H1 (cell line): ENCODE data around the gene PRTN3.

Experiments
- CHD2 ChIP-seq: IDR thresholded peaks from 2 replicates; pipeline ENCODE4 v1.6.1; 2012; ENCODE audit warnings: low read length, improper control_type of control experiment
- GTF2F1 ChIP-seq: IDR thresholded peaks from 2 replicates; pipeline ENCODE4 v1.6.1; 2012; ENCODE audit warnings: low read depth, low read length, improper control_type of control experiment, borderline replicate concordance
- POLR2A ChIP-seq, 2 experiments: IDR thresholded peaks; 1 replicate in 1 of 2; 2 replicates in 1 of 2; pipeline ENCODE4 v1.6.1; 2011; ENCODE audit warnings: low read depth in 2 of 2, low read length in 2 of 2, mild to moderate bottlenecking in 2 of 2; ENCODE audit errors: control extremely low read depth in 1 of 2
- POLR2AphosphoS5 ChIP-seq: IDR thresholded peaks from 2 replicates; pipeline ENCODE4 v1.6.1; 2011; ENCODE audit warnings: low read depth, low read length
- RFX5 ChIP-seq: IDR thresholded peaks from 2 replicates; pipeline ENCODE4 v1.6.1; 2011; ENCODE audit warnings: low read depth, low read length, improper control_type of control experiment, borderline replicate concordance
- TF ChIP-seq, protein P1 (sequence below): IDR thresholded peaks from 2 replicates; pipeline ENCODE4 v1.6.1; 2012; ENCODE audit warnings: inconsistent platforms
- TF ChIP-seq, protein P2 (sequence below), 3 experiments: IDR thresholded peaks; 1 replicate in 2 of 3; 2 replicates in 1 of 3; pipeline versions ENCODE4 v1.5.1 to v1.6.1; 2011; ENCODE audit warnings: low read length in 3 of 3, mild to moderate bottlenecking in 3 of 3, inconsistent platforms in 2 of 3, low read depth in 1 of 3, moderate library complexity in 1 of 3; ENCODE audit not compliant: insufficient read depth in 1 of 3; ENCODE audit errors: control extremely low read depth in 1 of 3

DNA sequence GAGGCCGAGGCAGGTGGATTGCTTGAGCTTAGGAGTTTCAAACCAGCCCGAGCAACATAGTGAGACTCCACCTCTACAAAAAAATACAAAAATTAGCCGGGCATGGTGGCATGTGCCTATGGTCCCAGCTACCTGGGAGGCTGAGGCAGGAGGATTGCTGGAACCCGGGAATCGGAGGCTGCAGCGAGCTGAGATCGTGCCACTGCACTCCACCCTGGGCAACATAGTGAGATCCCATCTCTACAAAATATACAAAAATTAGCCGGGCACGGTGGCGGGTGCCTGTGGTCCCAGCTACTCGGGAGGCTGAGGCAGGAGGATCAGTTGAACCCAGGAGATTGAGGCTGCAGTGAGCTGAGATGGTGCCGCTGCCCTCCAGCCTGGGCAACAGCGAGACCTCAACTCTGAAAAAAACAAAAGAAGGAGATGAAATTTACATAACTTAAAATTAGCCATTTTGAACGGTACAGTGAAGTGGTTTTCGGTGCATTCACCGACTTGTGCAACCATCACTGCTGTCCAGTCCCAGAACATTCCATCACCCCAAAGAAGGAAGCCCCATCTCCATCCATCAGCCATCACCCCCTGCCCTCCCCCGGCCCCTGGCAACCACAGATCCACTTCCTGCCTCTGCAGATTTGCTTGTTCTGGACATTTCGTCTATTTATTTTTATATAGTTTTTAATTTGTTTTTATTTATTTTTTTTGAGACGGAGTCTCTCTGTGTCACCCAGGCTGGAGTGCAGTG, 14.7 kb upstream of the PRTN3 start:
- no peak for TF ChIP-seq POLR2A (IDR thresholded peaks at IDR 0.05; ENCODE audit: control extremely low read depth in 1 of 2, low read depth in 2 of 2, low read length in 2 of 2)
- no peak for TF ChIP-seq POLR2AphosphoS5
- TF ChIP-seq, protein P1, sequence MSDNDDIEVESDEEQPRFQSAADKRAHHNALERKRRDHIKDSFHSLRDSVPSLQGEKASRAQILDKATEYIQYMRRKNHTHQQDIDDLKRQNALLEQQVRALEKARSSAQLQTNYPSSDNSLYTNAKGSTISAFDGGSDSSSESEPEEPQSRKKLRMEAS = no peak
- no peak for TF ChIP-seq RFX5
- TF ChIP-seq, protein P2, sequence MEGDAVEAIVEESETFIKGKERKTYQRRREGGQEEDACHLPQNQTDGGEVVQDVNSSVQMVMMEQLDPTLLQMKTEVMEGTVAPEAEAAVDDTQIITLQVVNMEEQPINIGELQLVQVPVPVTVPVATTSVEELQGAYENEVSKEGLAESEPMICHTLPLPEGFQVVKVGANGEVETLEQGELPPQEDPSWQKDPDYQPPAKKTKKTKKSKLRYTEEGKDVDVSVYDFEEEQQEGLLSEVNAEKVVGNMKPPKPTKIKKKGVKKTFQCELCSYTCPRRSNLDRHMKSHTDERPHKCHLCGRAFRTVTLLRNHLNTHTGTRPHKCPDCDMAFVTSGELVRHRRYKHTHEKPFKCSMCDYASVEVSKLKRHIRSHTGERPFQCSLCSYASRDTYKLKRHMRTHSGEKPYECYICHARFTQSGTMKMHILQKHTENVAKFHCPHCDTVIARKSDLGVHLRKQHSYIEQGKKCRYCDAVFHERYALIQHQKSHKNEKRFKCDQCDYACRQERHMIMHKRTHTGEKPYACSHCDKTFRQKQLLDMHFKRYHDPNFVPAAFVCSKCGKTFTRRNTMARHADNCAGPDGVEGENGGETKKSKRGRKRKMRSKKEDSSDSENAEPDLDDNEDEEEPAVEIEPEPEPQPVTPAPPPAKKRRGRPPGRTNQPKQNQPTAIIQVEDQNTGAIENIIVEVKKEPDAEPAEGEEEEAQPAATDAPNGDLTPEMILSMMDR (IDR thresholded peaks at IDR 0.05; ENCODE audit: control extremely low read depth in 1 of 3, insufficient read depth in 1 of 3, low read depth in 1 of 3, low read length in 3 of 3) = no peak
- TF ChIP-seq GTF2F1 = no peak
- TF ChIP-seq CHD2 = no peak
